K562 (cell line): Measurements from ENCODE around the gene PCP2.

Experiments used
- CBX3 ChIP-seq, 2 experiments: IDR thresholded peaks; 1 replicate in 1 of 2; 2 replicates in 1 of 2; pipeline ENCODE4 v1.6.1; 2012; ENCODE audit warnings: inconsistent platforms in 2 of 2, low read length in 2 of 2, borderline replicate concordance in 1 of 2, control low read depth in 1 of 2
- CBX5 ChIP-seq: IDR thresholded peaks from 2 replicates; pipeline ENCODE4 v1.6.1; 2014; ENCODE audit warnings: low read depth, borderline replicate concordance
- ETV1 ChIP-seq: fragments of 450-650 bp; conservative IDR thresholded peaks from 2 replicates; pipeline ENCODE4 v1.6.1; 2016; ENCODE audit warnings: missing genetic modification characterization, control low read depth, low read depth, missing compliant biosample characterization
- EZH2 ChIP-seq: IDR thresholded peaks from 2 replicates; pipeline ENCODE4 v1.6.1; 2012; ENCODE audit warnings: low read depth, mild to moderate bottlenecking, inconsistent platforms, low read length, borderline replicate concordance

GRCh38 chr19:7620442-7621412 is 12.8 kb downstream of the PCP2 start:
- TF ChIP-seq CBX3 (IDR thresholded peaks at IDR 0.05; ENCODE audit: borderline replicate concordance in 1 of 2, low read length in 2 of 2) (no peak), ETV1 (tag) (no peak), EZH2 (no peak), CBX5 (no peak)
